T47D (cell line): ENCODE results near the gene GLB1L.
"Not testable (repeated sequence)": the region's sequence is repeated elsewhere in the genome, so short reads cannot be mapped to it uniquely, and the experiment has no call there.

Experiments used
- DNase-seq, 2 experiments: peaks; one replicate each; pipeline versions ENCODE4 v3.0.0 to v3.0.0-alpha.2; 2011 to 2012; ENCODE audit warnings: low read depth in 1 of 2, low spot score in 1 of 2
- JUND ChIP-seq: IDR thresholded peaks from 2 replicates; pipeline ENCODE4 v1.6.1; 2012; ENCODE audit warnings: low read depth
- in situ Hi-C: cut with HindIII; loops from 2 replicates; pipeline ENCODE4 v1.10.0; 2016; ENCODE audit warnings: low sequenced_read_pairs, low pct_unique_long_range_greater_than_20kb

Gene GLB1L

GRCh38 chr2:219245148-219245898 is at the start of gene GLB1L, which contains the start of gene STK16:
TSS of gene GLB1L (minus strand) at chr2:219245444. CDS start at chr2:219243573, 1,871 bp downstream.
TSS of gene STK16 (plus strand) at chr2:219245479. CDS start at chr2:219246000, 521 bp downstream.
- peak; percentile 86 to 91 for DNase-seq
- in situ Hi-C loops = no loop called here
- TF ChIP-seq JUND = no peak

- in situ Hi-C loops = no loop called here
- TF ChIP-seq JUND = no peak
- DNase-seq = peak; percentile 86 to 89
Measured at GRCh38 chr2:219294356-219295351, 49.4 kb upstream of the GLB1L start.

- no peak for TF ChIP-seq JUND
- in situ Hi-C loops = no loop called here
- DNase-seq = no peak
Measured at GRCh38 chr2:219293736-219294231, 48.5 kb upstream of the GLB1L start.

GRCh38 chr2:219292616-219293015 is 47.4 kb upstream of the GLB1L start:
- no peak for DNase-seq
- in situ Hi-C loops = no loop called here
- no peak for TF ChIP-seq JUND

GRCh38 chr2:219291910-219292490 is 46.8 kb upstream of the GLB1L start:
- TF ChIP-seq JUND = no peak
- in situ Hi-C loops = no loop called here
- DNase-seq = no peak

GRCh38 chr2:219291394-219291793 is 46.1 kb upstream of the GLB1L start:
- in situ Hi-C loops = no loop called here
- no peak for TF ChIP-seq JUND
- no peak for DNase-seq

- in situ Hi-C loops = no loop called here
- DNase-seq = no peak
- TF ChIP-seq JUND = no peak
Measured at GRCh38 chr2:219290381-219291171, 45.3 kb upstream of the GLB1L start.

GRCh38 chr2:219289537-219290361 is 44.5 kb upstream of the GLB1L start:
- in situ Hi-C loops = no loop called here
- no peak for TF ChIP-seq JUND
- DNase-seq = no peak

GRCh38 chr2:219289195-219289536 is 43.9 kb upstream of the GLB1L start:
- DNase-seq = no peak
- no peak for TF ChIP-seq JUND
- in situ Hi-C loops = no loop called here

- in situ Hi-C loops = no loop called here
Measured at GRCh38 chr2:219287580-219288265, 42.5 kb upstream of the GLB1L start.

GRCh38 chr2:219287116-219287440 is 41.8 kb upstream of the GLB1L start:
- in situ Hi-C loops, DNase-seq: not testable (repeated sequence)

More at GRCh38 chr2:219287580-219288265, 42.5 kb upstream of the GLB1L start:
- DNase-seq = no peak
- no peak for TF ChIP-seq JUND
